ENCODE data around the gene MBP.
A peak's percentile ranks its signal among the peaks of the same experiment; 100 is the strongest.

Gene MBP

GRCh38 chr18:77133051-77133834, 660 bp upstream of the MBP start:
- DNase-seq = no peak

DNA sequence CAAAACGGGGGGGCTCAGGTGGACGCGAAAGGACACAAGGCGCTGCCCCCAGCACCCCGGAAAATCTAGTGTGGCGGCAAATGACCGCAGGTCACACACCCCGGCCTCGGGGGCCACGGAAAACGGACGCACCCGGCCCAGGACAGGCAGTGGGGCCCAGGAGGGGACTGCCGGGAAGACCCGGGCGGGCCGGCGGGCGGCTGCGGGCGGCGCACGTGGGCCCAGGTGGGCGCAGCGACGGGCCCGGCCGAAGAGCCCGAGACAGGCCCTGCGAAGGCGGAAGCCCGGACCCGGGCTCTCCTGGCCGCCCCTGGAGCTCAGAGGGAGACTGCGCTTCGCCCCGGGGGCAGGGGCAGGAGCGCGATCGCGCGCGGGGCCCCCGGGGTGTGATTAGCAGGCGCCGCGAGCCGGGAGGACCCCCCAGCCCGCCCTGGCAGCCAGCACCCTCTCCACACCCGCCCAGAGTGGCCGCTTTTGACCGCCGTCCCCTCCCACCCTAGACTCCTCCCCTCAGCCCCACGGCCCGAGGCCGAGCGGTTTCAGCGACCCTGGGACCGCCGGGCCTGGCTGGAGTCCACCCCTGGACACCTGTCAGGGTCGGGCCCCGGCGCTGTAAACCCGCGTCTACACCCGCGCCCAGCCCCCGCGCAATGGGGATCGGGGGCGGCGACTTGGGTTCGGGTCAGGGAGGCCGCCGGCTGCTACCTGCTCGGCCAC, 773 bp downstream of the MBP start:
- DNase-seq = peak; percentile 56

GRCh38 chr18:77131100-77131651, 1.4 kb downstream of the MBP start:
- peak; percentile 50 for DNase-seq

- peak; percentile 32 for DNase-seq
These were observed 2.1 kb downstream of the MBP start for GRCh38 chr18:77130229-77131099.

DNA sequence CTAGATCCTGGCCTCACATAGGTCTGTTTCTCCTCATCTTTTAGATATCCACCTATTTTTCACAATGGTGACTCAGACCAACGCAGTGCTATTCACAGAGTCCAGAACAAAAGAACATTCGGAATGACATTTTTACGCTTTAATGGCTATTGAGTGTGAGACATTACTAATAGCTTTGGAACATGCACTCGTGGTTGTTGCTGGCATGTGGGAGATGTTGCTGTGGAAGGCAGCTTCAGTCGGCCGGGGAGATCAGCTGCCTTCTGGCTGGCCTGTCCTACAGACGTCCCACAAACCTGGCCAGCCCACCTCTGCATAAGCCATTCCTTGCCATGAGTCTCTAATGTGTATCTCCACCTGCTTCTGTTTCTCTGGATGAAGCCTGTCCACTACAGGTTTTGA, 3.4 kb downstream of the MBP start:
- no peak for DNase-seq

DNA sequence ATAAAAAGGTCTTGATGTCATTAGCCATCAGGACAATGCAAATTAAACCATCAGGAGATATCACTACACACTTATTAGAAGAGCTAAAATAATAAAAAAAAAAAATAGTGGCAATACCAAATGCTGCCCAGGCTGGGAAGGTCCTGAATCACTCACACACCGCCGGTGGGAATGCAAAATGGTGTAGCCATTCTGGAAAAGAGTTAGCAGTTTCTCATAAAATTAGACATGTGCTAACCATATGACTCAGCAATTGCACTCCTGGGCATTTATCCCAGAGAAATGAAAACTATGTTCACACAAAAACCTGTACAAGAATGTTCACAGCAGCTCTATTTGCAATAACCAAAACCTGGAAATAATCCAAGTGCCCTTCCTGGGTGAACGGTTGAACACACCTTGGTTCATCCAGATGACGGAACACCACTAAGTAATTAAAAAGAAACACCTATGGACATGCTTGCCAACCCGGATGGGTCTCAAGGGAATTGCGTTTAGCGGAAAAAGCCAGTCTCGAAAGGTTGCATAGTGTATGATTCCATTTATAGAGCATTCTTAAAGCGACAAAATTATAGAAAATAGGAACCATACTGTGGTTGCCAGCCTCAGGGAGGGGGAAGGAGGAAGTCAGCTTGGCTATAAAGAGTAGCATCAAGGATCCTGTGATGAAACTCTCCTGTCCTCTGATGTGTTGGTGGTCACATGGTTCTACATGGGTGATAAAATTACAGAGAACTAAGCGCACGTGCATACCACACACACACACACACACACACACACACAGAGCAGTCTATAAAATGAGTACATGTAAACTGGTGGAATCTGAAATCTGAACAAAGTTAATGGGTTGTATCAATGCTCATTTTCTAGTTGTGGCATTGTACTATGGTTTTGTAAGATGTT, 4.6 kb downstream of the MBP start:
- DNase-seq = peak; percentile 17

GRCh38 chr18:77124452-77124922, 8.1 kb downstream of the MBP start:
- DNase-seq = peak; percentile 53

DNA sequence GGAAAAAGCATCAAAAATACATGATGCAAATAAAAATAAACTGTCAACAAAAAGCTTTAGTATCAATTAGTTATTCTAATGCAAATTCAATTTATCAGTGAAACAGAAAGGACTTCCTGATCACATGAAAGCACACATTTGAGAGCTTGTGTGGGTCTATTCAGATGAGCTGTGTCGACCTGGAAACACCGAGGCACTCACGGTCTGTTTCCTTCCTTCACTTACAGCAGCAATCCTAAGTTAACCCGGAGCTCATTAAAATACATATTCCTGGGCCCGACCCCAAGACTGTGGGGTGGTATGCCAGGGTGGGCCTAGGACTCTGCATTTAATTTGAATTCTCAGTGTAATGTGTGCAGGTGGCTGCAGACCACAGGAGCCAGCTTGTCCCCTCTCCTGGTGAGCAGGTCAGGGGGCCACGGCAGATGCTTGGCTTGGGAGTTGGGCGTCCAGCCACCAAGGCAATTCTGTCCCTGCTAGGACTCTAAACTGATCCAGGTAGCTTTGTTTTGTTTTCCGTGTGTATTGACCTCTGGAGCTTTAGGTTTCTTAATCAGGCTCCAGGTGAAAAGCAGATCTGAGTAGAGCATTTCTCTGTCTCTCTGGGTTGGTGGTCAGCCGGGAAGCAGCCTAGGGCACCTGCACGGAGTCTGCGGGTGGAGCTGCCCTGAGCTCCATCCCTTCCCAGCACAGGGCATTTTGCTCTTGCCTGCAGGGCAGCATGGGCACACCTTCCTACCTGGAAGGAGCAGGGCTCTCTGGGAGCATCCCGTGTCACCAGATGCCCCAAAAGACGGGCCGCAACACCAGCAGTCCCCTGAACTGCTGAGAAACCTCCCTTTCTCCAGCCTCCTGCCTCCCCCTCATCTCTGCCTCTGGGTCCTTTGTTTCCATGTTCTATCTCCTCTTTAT, 9.0 kb downstream of the MBP start:
- DNase-seq = peak; percentile 18

GRCh38 chr18:77121523-77121922, 11.1 kb downstream of the MBP start:
- DNase-seq = no peak

GRCh38 chr18:77119851-77120491, 12.6 kb downstream of the MBP start:
- peak; percentile 15 for DNase-seq

GRCh38 chr18:77119101-77119850, 13.3 kb downstream of the MBP start:
- DNase-seq = peak; percentile 17

- peak; percentile 15 for DNase-seq
These were observed 14.1 kb downstream of the MBP start for GRCh38 chr18:77118256-77119090.

- DNase-seq = peak; percentile 13
These were observed 16.1 kb downstream of the MBP start for GRCh38 chr18:77116201-77117080.

- DNase-seq = peak; percentile 2
These were observed 17.2 kb downstream of the MBP start for GRCh38 chr18:77115192-77115953.

DNA sequence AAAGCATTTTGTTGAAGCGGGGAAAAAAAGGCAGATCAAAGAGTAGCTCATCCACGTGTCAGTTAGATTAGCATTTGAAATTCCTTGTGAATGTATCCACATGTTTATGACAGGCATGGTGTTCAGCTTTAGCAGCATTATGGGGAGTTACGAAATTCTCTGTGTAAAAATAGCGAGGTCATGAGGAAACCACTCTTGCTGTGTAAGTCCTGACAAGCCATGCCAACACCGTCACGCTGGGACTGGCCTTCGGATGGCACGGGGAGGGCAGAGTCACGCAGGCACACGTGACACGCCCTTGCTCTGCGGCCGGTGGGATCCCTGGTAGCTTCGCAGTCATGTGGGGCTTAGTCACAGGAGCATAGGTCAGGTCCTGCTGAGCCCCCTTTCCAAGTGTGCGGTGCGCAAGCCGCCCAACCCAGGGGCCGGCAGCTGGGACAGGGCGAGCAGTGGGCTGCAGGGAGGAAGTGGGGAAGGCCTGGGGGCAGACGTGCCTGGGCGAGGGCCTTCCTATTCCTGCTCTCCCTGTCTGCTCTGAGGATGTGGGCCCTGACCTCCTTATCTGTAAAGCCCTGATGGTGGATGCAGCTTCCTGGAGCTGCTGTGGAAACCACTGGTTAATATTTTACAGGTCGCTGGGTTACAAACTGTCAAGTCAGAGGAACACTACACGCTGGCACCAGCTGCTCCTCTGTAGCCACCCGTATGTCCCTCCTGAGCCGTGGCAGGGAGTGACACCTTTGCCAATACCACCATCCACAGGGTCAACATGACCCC, 18.0 kb downstream of the MBP start:
- peak; percentile 48 for DNase-seq

GRCh38 chr18:77114152-77114414, 18.5 kb downstream of the MBP start:
- DNase-seq = no peak

All from activated T-cell treated with anti-CD3 and anti-CD28 coated beads, Interleukin-2, amount 50 U/mL, for 1 hour (primary cell).